GF-D8 (cell line): ENCODE measurements around the gene WDR72.
"Not testable (repeated sequence)": the region's sequence is repeated elsewhere in the genome, so short reads cannot be mapped to it uniquely, and the experiment has no call there.

Source experiments
- DNase-seq: peaks from one replicate; lab custom pipeline; 2025; lab: John Stamatoyannopoulos, UW

The WDR72 gene

DNA sequence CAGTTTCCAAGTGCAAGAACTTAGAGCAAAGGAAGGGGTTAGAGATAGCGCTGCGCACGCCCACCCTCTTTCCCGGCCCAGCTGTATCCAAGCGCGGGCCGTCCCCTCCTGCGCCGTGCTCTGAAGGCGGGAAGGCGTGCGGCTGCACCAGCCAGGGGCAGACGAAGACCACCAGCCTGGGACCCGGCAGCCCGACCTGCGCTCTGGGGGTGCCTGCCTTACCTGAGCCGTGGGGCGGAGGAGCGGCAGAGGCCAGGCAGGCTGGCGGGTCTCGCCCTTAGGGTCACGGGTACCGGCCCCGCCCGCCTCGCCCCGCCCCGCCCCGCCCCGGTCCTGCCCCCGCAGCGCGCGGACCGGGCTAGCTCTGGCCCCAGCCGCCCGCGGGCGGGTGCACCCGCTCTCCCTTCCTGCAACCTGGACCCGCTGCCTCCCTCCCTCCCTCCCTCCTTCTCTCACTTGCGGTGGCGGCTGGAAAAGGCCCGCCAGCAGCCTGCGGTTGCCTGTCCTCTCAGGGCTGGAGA, at the start of gene WDR72:
TSS of gene WDR72 (minus strand) at position 253 of the 521 bp plus-strand sequence. CDS start 26,514 bp downstream, outside the sequence.
- no peak for DNase-seq

DNA sequence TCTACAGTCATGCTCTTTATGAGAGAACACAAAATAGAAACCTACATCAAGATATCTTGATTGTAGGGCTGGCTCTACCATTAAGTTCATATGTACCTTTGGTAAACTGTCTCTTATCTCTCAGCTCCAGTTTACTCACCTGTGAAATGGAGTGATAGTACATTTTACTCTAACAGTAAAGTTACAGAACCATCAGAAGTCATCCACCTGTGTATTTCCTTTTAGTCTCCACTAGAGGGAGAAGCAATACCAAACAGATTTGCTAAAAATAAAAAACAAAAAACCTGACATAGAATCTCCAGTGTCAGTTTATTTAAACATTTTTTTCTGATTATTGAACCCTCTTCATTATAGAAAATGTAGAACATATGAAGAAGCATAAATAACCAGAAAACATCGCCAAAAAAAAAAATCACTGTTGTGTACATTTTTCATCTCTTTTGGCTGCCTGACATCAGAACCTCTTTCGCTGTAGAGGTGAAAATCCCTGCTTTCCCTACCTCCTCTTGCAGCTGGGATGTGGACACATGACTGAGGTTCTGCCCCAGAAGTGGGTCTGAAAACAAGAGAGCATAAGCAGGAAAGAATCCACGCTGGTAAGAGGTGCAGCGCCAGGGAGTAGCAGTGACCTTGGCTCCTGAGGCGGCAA, 48.7 kb upstream of the WDR72 start:
- no peak for DNase-seq

DNA sequence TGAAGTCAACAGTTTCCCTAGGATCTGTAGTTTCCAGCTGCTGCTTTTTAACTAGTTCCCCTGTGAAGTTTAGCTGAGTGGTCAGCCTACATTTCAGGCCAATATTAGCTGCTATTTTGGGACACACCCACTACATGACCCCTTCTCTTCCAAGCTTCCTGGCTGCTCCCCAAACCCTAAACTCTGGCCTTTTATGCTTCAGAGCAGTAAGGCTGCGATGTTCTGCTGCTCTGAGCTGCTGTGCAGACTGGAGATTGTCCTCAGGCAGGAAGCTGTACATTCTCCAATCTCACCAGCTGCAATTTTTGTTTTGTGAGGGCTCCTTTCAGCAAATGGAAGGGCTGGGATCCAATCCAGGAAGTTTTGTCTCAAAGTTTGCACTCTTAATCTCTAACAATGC, 48.0 kb upstream of the WDR72 start:
- DNase-seq, result no peak

GRCh38 chr15:53802672-53803071, 43.2 kb upstream of the WDR72 start:
- DNase-seq, result no peak

DNA sequence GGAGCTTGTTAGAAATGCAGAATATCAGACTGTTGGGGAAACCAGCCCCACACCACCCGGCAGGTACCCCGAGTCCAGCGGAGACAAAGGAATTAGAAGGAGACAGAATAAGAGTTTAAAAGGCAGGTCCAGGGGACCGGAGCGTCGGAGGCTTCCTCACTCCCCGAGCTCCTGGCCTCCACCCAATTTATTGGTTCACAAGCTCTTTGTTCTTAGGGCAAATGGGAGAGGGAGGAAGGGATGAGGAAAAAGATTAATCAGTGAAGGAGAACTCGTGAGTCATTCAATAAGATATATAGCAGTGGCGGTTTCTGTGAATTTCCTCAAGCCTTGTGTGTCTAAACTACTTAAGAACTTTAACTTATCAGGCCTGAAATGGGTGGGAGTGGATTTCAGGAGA, 32.1 kb upstream of the WDR72 start:
- DNase-seq, result no peak

DNA sequence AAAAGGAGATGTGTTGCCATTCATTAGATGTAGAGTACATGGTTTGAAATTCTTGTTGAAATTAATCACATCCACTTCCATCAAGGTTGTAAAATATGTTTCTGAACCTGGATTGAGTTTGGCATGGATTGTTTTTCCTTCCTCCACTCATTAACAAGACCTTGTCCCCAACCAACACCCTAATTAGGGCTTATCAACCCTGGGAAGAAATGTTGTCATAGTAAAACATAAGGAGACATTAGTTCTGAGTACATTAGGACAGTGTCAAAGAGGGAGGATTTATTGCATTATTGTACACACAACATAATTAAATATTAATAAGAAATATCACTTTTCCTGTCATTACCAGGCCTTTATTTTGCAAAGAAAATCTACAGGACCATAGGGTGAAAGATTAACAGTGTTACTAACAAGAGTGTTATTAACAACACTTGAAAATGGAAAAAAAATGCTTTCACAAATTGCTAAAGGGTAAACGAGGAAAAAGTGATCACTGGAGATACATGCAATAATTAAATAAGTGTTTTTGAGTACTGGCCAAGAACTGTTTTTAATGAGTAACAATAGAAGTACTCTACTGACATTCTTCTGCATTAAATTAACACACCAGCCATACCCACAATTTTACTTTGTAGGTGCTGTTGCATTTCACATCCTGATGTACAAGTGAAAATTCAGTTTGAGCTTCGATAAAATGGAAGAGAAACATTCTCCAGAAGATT, 30.4 kb upstream of the WDR72 start:
- no peak for DNase-seq

DNA sequence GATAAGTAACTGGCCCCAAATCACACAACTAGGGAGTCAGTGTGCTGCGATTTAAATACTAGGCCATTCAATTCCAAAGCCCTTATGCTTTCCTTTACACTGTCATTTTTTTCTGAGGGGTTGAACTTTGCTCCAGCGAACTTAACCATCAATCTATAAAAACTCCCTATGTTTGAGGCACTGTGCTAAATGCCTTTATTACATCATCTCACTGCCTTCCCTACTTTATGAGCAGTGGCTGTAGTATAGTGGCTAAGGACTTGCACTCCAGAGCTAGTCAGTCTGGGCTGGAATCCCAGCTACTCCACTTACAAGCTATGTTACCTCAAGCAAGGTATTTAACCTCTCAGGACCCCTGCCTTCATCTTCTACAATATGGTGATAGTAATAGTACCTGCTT, 26.9 kb upstream of the WDR72 start:
- no peak for DNase-seq

GRCh38 chr15:53785241-53785640, 25.8 kb upstream of the WDR72 start:
- not testable (repeated sequence) for DNase-seq

DNA sequence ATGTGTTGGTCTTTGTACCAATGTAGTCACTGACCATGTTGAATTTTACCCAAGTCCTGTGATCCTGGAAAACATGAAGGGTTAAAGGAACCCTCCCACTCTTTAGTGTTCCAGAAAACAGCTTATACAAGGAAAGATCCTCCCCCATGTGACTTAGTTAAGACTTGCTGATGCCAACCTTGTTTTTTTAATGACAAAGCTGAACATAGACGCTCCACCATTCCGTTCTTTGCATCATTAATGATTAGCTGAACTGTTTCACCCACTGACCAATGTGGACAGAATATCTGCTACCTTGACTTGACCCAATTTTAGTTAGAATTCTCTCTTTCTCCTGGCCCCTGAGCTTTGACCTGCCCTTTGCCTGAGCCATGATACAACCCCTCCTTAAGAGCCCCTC, 3.5 kb upstream of the WDR72 start:
- no peak for DNase-seq

- DNase-seq, result no peak
Observed at GRCh38 chr15:53758412-53758811, 1.1 kb downstream of the WDR72 start.

GRCh38 chr15:53757906-53758305, 1.6 kb downstream of the WDR72 start:
- no peak for DNase-seq

DNA sequence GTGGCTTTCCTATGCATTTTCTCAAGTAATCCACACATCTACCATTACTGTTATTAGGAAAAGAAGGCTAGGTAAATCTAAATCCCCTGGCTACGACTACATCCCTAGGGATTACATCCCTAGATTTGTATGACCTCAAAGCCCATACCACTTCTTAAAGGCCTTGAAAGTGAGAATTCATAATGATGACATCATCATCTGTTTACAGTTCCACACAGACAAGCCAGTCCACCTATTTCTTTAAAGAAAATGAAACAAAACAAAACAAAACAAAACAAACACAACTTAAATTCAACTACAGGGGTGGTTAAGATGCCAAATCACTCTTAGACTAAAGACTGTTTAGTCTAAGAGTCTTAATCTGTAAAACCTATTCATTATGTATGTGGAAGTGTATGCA, 5.7 kb downstream of the WDR72 start:
- no peak for DNase-seq

DNA sequence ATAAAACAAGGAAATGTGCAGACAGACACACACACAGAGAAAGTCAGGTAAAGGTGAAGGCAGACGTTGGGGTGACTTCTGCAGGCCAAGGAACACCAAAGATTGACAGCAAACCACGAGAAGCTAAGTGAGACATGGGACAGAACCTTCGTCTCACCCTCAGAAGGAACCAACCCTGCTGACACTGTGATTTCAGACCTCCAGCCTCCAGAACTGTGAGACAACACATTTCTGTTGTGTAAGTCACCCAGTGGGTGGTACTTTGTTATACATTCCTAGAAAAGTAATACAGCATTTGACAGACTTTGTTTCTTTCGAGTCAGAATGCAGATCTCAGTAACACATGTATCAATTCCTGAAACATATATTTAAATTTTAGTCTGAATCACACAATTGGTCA, 7.1 kb downstream of the WDR72 start:
- DNase-seq, result no peak

DNA sequence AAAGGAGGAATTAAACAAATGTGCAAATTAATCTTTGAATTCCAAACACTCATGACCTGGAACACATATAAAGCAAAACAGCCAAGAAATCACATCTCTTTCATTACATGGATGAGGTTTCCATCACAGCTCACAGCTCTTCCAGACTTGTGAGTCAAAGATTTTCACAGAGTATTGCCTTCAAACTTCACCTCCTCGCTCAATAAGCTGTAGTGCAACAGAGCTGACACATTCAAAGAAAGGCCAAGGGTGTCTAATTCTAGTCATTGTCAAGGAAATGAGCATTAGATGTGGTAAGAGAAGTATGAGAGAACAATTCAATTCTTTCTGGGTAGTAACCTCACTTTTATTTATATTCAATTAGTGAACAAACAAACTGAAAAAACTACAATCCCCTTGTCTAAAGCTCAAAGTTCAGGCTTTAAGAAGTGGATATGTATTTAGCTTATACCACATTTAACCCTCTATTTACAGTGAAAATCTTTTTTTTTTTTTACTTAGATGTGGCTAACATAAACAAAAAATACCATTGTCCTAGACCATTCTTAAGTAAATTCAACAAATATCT, 11.9 kb downstream of the WDR72 start:
- no peak for DNase-seq

DNA sequence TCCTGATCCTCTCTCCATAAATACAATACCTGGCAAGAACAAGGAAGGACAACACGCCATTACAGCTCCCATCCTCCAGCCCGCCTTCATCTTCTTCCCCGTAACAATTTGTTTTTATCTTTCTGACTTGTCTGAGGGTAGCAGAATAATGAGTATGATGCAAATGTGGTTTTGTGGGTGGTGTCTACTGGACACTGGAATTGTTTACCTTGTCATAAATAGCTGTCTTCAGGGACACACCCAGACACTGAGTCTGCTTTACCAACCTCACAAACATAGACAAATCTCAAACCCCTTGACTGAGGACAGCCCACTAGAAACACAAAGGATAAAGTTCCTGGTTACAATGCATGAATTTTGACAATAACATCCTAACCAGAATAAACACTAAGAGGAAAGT, 13.4 kb downstream of the WDR72 start:
- DNase-seq, result no peak

- DNase-seq, result no peak
Observed at GRCh38 chr15:53739651-53740050, 19.8 kb downstream of the WDR72 start.

DNA sequence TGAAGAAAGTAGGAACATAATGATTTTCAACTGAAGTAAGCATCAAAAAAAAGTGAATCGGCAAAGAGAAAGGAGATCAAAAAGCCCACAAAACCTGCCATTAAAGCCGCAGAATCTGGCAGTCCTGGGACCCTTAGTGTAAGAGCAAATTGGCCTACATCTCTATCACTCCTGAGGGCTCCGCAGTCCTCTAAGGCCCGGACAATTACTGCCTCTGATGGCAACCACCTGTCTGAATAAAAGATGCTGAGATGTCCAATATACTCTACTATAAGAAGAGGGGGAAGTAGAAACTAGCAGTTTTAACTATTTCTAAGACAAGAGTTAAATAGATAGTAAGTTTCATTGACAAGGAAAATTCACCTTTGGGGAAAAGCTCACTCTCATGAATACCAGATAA, 20.3 kb downstream of the WDR72 start:
- no peak for DNase-seq

DNA sequence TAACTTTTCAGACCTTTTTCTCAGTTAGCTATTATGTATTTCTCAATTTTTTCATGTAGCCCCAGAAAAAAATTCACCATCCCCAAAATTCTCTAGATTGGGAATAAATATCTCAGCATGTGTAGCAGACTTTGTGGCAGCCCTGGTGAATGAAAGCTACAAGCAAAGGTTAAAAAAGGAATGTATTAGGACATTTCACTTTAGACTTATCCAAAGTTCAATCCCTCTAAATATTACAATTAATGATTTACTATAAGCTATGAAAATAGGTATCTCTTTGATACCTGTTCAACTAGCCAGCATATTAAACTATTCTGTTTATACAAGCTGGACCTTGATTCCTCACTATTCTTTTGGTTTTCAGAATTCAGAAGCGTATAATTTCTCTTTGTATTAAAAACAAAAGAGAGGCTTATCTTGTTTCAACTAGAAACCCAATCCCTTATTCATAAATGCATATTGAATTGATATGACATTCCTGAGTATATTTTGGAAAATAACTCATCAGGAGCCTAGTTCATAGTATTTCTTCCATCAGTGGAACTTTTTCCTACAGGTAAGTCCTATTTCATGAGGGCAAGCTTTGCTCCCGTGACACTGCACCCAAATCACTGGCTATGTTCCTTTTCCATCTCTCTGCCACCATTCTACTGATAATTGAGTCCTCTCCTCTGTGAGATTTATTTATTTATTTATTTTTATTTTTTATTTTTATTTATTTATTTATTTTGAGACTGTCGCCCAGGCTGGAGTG, 38.0 kb downstream of the WDR72 start:
- DNase-seq, result no peak

- no peak for DNase-seq
Observed at GRCh38 chr15:53716909-53717876, 42.3 kb downstream of the WDR72 start.

DNA sequence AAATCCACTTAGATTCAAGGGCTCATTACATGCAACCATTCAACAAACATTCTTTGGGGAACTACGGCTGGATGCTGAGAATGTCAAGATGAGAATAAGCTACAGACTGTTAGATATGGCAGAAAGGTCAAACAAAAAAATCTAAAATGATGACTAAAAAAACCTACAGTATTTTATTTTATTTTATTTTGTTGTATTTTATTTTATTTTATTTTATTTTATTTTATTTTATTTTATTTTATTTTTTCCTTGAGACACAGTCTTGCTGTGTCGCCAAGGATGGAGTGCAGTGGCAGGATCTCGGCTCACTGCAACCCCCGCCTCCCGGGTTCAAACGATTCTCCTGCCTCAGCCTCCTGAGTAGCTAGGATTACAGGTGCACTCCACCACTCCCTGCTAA, 46.2 kb downstream of the WDR72 start:
- no peak for DNase-seq

DNA sequence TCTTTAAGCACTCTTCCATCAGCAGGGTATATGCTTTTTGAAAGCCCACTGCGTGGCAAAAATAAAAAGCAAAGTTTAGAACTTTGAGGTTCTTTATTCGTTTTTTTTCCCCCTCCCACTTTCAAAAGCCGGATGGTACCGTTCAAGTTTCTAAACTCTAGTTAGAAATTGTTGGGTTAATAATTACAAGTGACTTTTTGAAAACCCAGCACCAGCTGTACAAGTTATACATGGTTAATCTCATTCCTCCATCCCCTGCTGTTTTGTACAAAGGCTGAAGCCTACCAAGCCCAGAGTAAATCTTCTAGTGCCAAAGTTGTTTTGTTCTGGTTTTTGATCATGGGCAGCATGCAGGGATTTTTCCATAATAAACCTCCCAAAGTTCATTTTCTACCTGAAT, 48.6 kb downstream of the WDR72 start:
- DNase-seq, result no peak
